ENCODE data around the gene FTO.

The FTO gene

DNA sequence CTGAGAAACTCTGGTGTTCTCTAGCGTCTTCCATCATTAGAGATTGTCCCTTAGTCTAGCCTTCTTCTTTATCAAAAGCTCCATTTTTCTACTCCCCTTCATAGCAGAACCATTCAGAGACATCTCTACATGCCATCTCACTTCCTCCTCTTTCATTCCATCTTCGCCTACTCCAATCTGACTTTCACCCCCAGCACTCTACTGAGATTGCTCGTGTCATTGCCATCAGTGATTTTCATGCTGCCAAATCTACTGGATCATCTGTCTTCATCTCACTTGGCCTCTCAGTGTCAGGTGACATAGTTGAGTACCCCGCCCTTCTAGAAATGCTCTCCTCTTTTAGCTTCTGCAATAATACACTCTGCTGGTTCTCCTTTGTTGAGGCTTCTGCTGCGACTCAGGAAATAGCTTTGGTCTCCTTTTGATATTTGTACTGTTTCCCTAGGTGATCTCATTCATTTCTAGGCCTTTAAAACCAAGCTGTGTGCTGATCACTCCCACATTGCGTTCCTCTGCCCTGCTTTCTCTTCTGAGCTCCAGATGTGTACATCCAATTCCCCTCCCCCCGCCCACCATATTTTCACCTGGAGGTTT is 119.1 kb downstream of the FTO start:
- Histone ChIP-seq H3K4me2 (no peak overlapping the region), H3K9ac (no peak overlapping the region), H2AFZ (ENCODE audit: low read depth) (no peak overlapping the region), H3K36me3 (ENCODE audit: insufficient read depth) (no peaks in the 10 kb centered on the region), H4K20me1 (ENCODE audit: insufficient read depth) (no peaks in the 10 kb centered on the region), H3K4me1 (ENCODE audit: low read depth, poor library complexity, severe bottlenecking) (no peaks in the 10 kb centered on the region), H3K27ac (no peak overlapping the region), H3K4me3 (IDR thresholded peaks at IDR 0.05; ENCODE audit: insufficient read depth, low read depth, low read length) (no peak overlapping the region), H3K27me3 (ENCODE audit: insufficient read depth, low read depth) (no peaks in the 10 kb centered on the region), H3K79me2 (ENCODE audit: insufficient read depth, low read depth) (no peaks in the 10 kb centered on the region)
- TF ChIP-seq, protein P1, sequence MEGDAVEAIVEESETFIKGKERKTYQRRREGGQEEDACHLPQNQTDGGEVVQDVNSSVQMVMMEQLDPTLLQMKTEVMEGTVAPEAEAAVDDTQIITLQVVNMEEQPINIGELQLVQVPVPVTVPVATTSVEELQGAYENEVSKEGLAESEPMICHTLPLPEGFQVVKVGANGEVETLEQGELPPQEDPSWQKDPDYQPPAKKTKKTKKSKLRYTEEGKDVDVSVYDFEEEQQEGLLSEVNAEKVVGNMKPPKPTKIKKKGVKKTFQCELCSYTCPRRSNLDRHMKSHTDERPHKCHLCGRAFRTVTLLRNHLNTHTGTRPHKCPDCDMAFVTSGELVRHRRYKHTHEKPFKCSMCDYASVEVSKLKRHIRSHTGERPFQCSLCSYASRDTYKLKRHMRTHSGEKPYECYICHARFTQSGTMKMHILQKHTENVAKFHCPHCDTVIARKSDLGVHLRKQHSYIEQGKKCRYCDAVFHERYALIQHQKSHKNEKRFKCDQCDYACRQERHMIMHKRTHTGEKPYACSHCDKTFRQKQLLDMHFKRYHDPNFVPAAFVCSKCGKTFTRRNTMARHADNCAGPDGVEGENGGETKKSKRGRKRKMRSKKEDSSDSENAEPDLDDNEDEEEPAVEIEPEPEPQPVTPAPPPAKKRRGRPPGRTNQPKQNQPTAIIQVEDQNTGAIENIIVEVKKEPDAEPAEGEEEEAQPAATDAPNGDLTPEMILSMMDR (conservative IDR thresholded peaks at IDR 0.05; ENCODE audit: low read depth, low read length), result no peak

DNA sequence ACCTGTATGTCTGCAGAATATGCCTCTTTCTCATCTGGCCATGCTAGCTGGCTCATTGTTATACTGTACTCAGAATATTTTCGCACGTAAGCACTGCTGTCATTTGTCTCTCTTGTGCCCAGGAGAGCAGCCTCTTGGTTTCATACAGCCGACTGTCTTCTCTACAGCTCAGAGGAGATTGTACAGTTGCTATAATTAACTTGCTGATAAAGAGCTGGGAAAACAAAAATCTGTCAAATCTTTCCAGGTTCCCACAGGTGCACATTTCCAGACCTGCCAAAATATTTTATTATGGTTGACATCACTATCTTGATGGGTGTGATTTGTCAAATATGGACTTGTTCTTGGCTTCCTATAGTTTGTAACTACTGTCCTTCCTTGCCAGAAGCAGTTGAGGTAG is 122.7 kb downstream of the FTO start:
- no peaks in the 10 kb centered on the region for H4K20me1 ChIP-seq (ENCODE audit: insufficient read depth)
- TF ChIP-seq, protein P1 (conservative IDR thresholded peaks at IDR 0.05; ENCODE audit: low read depth, low read length), result no peak
- H3K27me3 ChIP-seq (ENCODE audit: insufficient read depth, low read depth), result no peaks in the 10 kb centered on the region
- H3K9ac ChIP-seq, result no peak overlapping the region
- no peak overlapping the region for H3K27ac ChIP-seq
- H3K4me1 ChIP-seq (ENCODE audit: low read depth, poor library complexity, severe bottlenecking), result no peaks in the 10 kb centered on the region
- H2AFZ ChIP-seq (ENCODE audit: low read depth), result no peak overlapping the region
- no peaks in the 10 kb centered on the region for H3K36me3 ChIP-seq (ENCODE audit: insufficient read depth)
- H3K4me2 ChIP-seq, result no peak overlapping the region
- no peak overlapping the region for H3K4me3 ChIP-seq (IDR thresholded peaks at IDR 0.05; ENCODE audit: insufficient read depth, low read depth, low read length)
- H3K79me2 ChIP-seq (ENCODE audit: insufficient read depth, low read depth), result no peaks in the 10 kb centered on the region

DNA sequence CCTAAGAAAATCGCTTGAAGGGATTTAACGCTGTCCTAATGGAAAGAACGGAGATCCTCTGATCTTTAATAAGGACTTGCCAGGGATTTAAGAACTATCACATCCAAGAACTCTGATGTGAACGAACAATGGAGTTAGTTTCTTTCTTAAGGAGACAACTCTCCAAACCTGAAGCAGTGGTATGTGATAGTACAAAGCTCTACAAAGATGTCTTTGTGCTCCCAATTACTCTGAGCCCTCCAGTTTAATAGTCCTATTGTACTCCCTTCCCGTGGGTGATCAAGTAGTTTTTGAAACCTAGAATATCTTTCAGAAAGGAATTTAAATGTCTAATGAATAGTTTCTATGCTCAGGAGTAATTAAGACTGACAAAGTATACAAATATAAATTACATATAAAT is 123.8 kb downstream of the FTO start:
- TF ChIP-seq, protein P1 (conservative IDR thresholded peaks at IDR 0.05; ENCODE audit: low read depth, low read length), result no peak
- H3K4me2 ChIP-seq, result no peak overlapping the region
- no peaks in the 10 kb centered on the region for H3K27me3 ChIP-seq (ENCODE audit: insufficient read depth, low read depth)
- H3K79me2 ChIP-seq (ENCODE audit: insufficient read depth, low read depth), result no peaks in the 10 kb centered on the region
- H4K20me1 ChIP-seq (ENCODE audit: insufficient read depth), result no peaks in the 10 kb centered on the region
- H3K27ac ChIP-seq, result no peak overlapping the region
- H3K4me3 ChIP-seq (IDR thresholded peaks at IDR 0.05; ENCODE audit: insufficient read depth, low read depth, low read length), result no peak overlapping the region
- no peak overlapping the region for H3K9ac ChIP-seq
- H3K4me1 ChIP-seq (ENCODE audit: low read depth, poor library complexity, severe bottlenecking), result no peaks in the 10 kb centered on the region
- H2AFZ ChIP-seq (ENCODE audit: low read depth), result no peak overlapping the region
- H3K36me3 ChIP-seq (ENCODE audit: insufficient read depth), result no peaks in the 10 kb centered on the region

DNA sequence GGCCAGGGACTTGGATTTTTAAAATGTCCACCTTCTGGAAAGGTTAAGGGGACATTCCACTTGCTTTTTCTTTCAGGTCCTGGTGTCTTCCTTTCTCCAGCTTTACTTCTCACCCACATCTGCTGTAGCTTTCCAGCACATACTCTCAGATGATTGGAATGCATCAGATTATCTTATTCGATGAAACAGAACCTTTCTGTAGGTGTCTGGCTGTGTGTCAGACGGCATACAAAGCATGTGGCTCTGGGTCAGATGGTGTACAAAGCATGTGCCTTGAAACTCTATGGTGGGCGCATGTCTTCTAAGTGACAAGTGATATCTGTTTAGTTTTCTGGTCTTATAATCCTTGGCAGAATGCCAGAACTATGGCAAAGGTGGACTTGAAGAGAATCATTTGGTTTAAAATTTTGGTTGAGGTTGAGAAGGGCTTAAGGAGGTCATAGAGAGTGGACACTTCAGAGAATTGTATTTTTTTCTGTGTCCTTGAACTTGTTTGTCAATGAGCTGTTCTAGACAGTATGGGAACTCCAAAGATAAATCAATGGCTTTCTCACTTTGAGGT is 125.3 kb downstream of the FTO start:
- no peaks in the 10 kb centered on the region for H3K36me3 ChIP-seq (ENCODE audit: insufficient read depth)
- H2AFZ ChIP-seq (ENCODE audit: low read depth), result no peak overlapping the region

More for the DNA sequence above, 125.3 kb downstream of the FTO start:
- no peak overlapping the region for H3K9ac ChIP-seq
- no peak overlapping the region for H3K4me2 ChIP-seq
- TF ChIP-seq, protein P1 (conservative IDR thresholded peaks at IDR 0.05; ENCODE audit: low read depth, low read length), result no peak
- no peaks in the 10 kb centered on the region for H3K79me2 ChIP-seq (ENCODE audit: insufficient read depth, low read depth)
- H3K4me3 ChIP-seq (IDR thresholded peaks at IDR 0.05; ENCODE audit: insufficient read depth, low read depth, low read length), result no peak overlapping the region
- H3K27ac ChIP-seq, result no peak overlapping the region
- H3K27me3 ChIP-seq (ENCODE audit: insufficient read depth, low read depth), result no peaks in the 10 kb centered on the region
- H4K20me1 ChIP-seq (ENCODE audit: insufficient read depth), result no peaks in the 10 kb centered on the region
- H3K4me1 ChIP-seq (ENCODE audit: low read depth, poor library complexity, severe bottlenecking), result no peaks in the 10 kb centered on the region
